ENCODE results near the gene GHRL.

The GHRL gene

GRCh38 chr3:10251006-10251405 is 41.7 kb downstream of the GHRL start:
- Histone ChIP-seq H3K4me3 (ENCODE audit: low read depth, low read length) (no peak overlapping the region), H3K27ac (no peak overlapping the region), H3K27me3 (replicated peaks) (no peaks in the 10 kb centered on the region), H3K36me3 (replicated peaks) (peaks cover 18% of the 10 kb centered on the region)
- no peak for DNase-seq
- in situ Hi-C loops (cut with HindIII; ENCODE audit: low pct_ligation_motif_present, low sequenced_read_pairs), result no loop called here
- TF ChIP-seq CTCF (IDR thresholded peaks at IDR 0.05; ENCODE audit: low read depth, low read length, missing control alignments), result no peak

- no peak overlapping the region for H3K27ac ChIP-seq
- peak overlapping the region; percentile 89 for H3K4me3 ChIP-seq (ENCODE audit: low read depth, low read length)
- no peaks in the 10 kb centered on the region for H3K27me3 ChIP-seq (replicated peaks)
- DNase-seq, result no peak
- no peak for TF ChIP-seq CTCF (IDR thresholded peaks at IDR 0.05; ENCODE audit: low read depth, low read length, missing control alignments)
- peaks cover 15% of the 10 kb centered on the region for H3K36me3 ChIP-seq (replicated peaks)
- in situ Hi-C loops (cut with HindIII; ENCODE audit: low pct_ligation_motif_present, low sequenced_read_pairs), result no loop called here
Observed at GRCh38 chr3:10249833-10250232, 42.9 kb downstream of the GHRL start.

- no peak for TF ChIP-seq CTCF (IDR thresholded peaks at IDR 0.05; ENCODE audit: low read depth, low read length, missing control alignments)
- Histone ChIP-seq H3K36me3 (replicated peaks) (peaks cover 12% of the 10 kb centered on the region), H3K27ac (peak overlapping the region; percentile 35), H3K27me3 (replicated peaks) (no peaks in the 10 kb centered on the region), H3K4me3 (ENCODE audit: low read depth, low read length) (peak overlapping the region; percentile 89)
- in situ Hi-C loops (cut with HindIII; ENCODE audit: low pct_ligation_motif_present, low sequenced_read_pairs), result no loop called here
- DNase-seq, result peak; percentile 4
Observed at GRCh38 chr3:10248984-10249748, 43.6 kb downstream of the GHRL start.

GRCh38 chr3:10248184-10248983 is 44.4 kb downstream of the GHRL start, which contains the start of gene TATDN2:
TSS of gene TATDN2 (plus strand) at chr3:10248459. CDS start at chr3:10249201, 742 bp downstream.
- in situ Hi-C loops (cut with HindIII; ENCODE audit: low pct_ligation_motif_present, low sequenced_read_pairs), result no loop called here

GRCh38 chr3:10247679-10248183 is 45.0 kb downstream of the GHRL start:
- Histone ChIP-seq H3K27ac (no peak overlapping the region), H3K27me3 (replicated peaks) (no peaks in the 10 kb centered on the region), H3K36me3 (replicated peaks) (peaks cover 4% of the 10 kb centered on the region), H3K4me3 (ENCODE audit: low read depth, low read length) (peak overlapping the region; percentile 89)
- in situ Hi-C loops (cut with HindIII; ENCODE audit: low pct_ligation_motif_present, low sequenced_read_pairs), result no loop called here
- no peak for DNase-seq
- no peak for TF ChIP-seq CTCF (IDR thresholded peaks at IDR 0.05; ENCODE audit: low read depth, low read length, missing control alignments)

More at GRCh38 chr3:10248184-10248983, 44.4 kb downstream of the GHRL start, which contains the start of gene TATDN2:
- Histone ChIP-seq H3K36me3 (replicated peaks) (peaks cover 8% of the 10 kb centered on the region), H3K27ac (peak within 1 kb of the TSS; percentile 35), H3K4me3 (ENCODE audit: low read depth, low read length) (peak within 1 kb of the TSS; percentile 89), H3K27me3 (replicated peaks) (no peaks in the 10 kb centered on the region)
- peak; percentile 91 for DNase-seq
- no peak for TF ChIP-seq CTCF (IDR thresholded peaks at IDR 0.05; ENCODE audit: low read depth, low read length, missing control alignments)

All from brain microvascular endothelial cell (primary cell).